T-cell (primary cell): ENCODE measurements around the gene BCL2A1. TPM values are rescaled to one million over a fixed set of nuclear protein-coding genes. Genes with fewer than 3 reads are reported as not detected.
"Not testable (repeated sequence)": the region's sequence is repeated elsewhere in the genome, so short reads cannot be mapped to it uniquely, and the experiment has no call there.

ENCODE experiments used
- ATAC-seq, 4 experiments: fragments of 200-7000 bp in 3 of 4; fragments of 150-1000 bp in 1 of 4; cut with Tn5 transposase; replicated peaks in 1 of 4; 1 replicate in 3 of 4; 2 replicates in 1 of 4; pipeline ENCODE4 v1.10.0; 2021; ENCODE audit warnings: moderate library complexity in 3 of 4, mild to moderate bottlenecking in 2 of 4, moderate number of reproducible peaks in 1 of 4
- CTCF ChIA-PET, 2 donors: fragments of 300-600 bp; sonication (Branson Sonifier 250); formaldehyde crosslinking; loops; one replicate each; lab custom pipeline; 2022; ENCODE audit warnings: antibody characterized with exemption in 2 of 2; lab: Charles Lee
- POLR2A ChIA-PET, 2 donors: fragments of 300-600 bp; sonication (Branson Sonifier 250); formaldehyde crosslinking; loops; one replicate each; lab custom pipeline; 2022; ENCODE audit warnings: antibody characterized with exemption in 2 of 2; lab: Charles Lee
- DNase-seq, 35 experiments: peaks; one replicate each; pipeline versions ENCODE4 v3.0.0 to v3.0.0-alpha.2; 2013 to 2023
- H3K27ac ChIP-seq: one replicate; pipeline ENCODE4 v1.5.1; 2013; ENCODE audit warnings: low read length
- H3K27me3 ChIP-seq, 2 experiments: replicated peaks in 1 of 2; 1 replicate in 1 of 2; 2 replicates in 1 of 2; pipeline versions ENCODE4 v1.6.1 to v1.7.0; 2013; ENCODE audit warnings: low read length in 1 of 2, mixed read lengths in 1 of 2; ENCODE audit not compliant: control insufficient read depth in 2 of 2, insufficient read depth in 2 of 2; ENCODE audit errors: extremely low read depth in 1 of 2
- H3K36me3 ChIP-seq, 2 donors: 1 replicate in 1 of 2; 2 replicates in 1 of 2; pipeline versions ENCODE4 v1.6.1 to v1.7.0; 2013; ENCODE audit warnings: low read length in 1 of 2; ENCODE audit not compliant: control insufficient read depth in 2 of 2, insufficient read depth in 1 of 2; ENCODE audit errors: extremely low read depth in 1 of 2
- H3K4me1 ChIP-seq, 2 experiments: 1 replicate in 1 of 2; 2 replicates in 1 of 2; pipeline versions ENCODE4 v1.6.1 to v1.7.0; 2013; ENCODE audit warnings: low read length in 2 of 2, mixed read lengths in 1 of 2; ENCODE audit not compliant: insufficient read depth in 2 of 2, control insufficient read depth in 1 of 2; ENCODE audit errors: extremely low read depth in 1 of 2
- H3K4me3 ChIP-seq, 2 donors: 1 replicate in 1 of 2; 2 replicates in 1 of 2; pipeline versions ENCODE4 v1.5.1 to v1.7.0; 2013; ENCODE audit warnings: mild to moderate bottlenecking in 2 of 2, low read length in 1 of 2, moderate library complexity in 1 of 2; ENCODE audit not compliant: control insufficient read depth in 1 of 2; ENCODE audit errors: extremely low read depth in 1 of 2
- H3K9me3 ChIP-seq: 2 replicates; pipeline ENCODE4 v1.7.0; 2013
- H3K27ac Mint-ChIP-seq, 2 donors: one replicate each; pipeline ENCODE4 v1.8.0; 2020 to 2021; ENCODE audit warnings: mild to moderate bottlenecking in 2 of 2, mixed read lengths in 2 of 2
- H3K27me3 Mint-ChIP-seq, 2 donors: one replicate each; pipeline ENCODE4 v1.8.0; 2021 to 2022; ENCODE audit warnings: mixed read lengths in 2 of 2
- H3K36me3 Mint-ChIP-seq: one replicate; pipeline ENCODE4 v1.8.0; 2021; ENCODE audit warnings: mixed read lengths
- H3K4me1 Mint-ChIP-seq, 3 donors: one replicate each; pipeline ENCODE4 v1.8.0; 2020 to 2022; ENCODE audit warnings: mixed read lengths in 3 of 3, mild to moderate bottlenecking in 1 of 3
- H3K4me3 Mint-ChIP-seq, 3 donors: one replicate each; pipeline ENCODE4 v1.8.0; 2020 to 2022; ENCODE audit warnings: mild to moderate bottlenecking in 3 of 3, mixed read lengths in 3 of 3, moderate library complexity in 3 of 3
- H3K9me3 Mint-ChIP-seq, 3 donors: one replicate each; pipeline ENCODE4 v1.8.0; 2020 to 2022; ENCODE audit warnings: mixed read lengths in 3 of 3
- WGBS: methylation state at CpG from one replicate; pipeline ENCODE4 v1.1.5; 2013; ENCODE audit warnings: missing lambda C conversion rate; ENCODE audit not compliant: insufficient coverage; 5-methylcytosine and 5-hydroxymethylcytosine counted together
- total RNA-seq, 35 experiments: library from RNA in 6 of 35; stranded (reverse) in 6 of 35; fragments of 120-200 nt in 1 of 35; gene quantifications; one replicate each; pipeline versions ENCODE4 v1.2.1 to v1.2.4 and lab custom pipeline; 2013 to 2026

Gene BCL2A1
- 10 to 100 TPM; 10.6 to 26.2 (median 13.6) TPM for total RNA-seq
- total RNA-seq (2013): 53.0 TPM
- 8.7 to 809 (median 46.9) reads per million in 29 experiments for total RNA-seq (lab: John Stamatoyannopoulos, UW)

DNA sequence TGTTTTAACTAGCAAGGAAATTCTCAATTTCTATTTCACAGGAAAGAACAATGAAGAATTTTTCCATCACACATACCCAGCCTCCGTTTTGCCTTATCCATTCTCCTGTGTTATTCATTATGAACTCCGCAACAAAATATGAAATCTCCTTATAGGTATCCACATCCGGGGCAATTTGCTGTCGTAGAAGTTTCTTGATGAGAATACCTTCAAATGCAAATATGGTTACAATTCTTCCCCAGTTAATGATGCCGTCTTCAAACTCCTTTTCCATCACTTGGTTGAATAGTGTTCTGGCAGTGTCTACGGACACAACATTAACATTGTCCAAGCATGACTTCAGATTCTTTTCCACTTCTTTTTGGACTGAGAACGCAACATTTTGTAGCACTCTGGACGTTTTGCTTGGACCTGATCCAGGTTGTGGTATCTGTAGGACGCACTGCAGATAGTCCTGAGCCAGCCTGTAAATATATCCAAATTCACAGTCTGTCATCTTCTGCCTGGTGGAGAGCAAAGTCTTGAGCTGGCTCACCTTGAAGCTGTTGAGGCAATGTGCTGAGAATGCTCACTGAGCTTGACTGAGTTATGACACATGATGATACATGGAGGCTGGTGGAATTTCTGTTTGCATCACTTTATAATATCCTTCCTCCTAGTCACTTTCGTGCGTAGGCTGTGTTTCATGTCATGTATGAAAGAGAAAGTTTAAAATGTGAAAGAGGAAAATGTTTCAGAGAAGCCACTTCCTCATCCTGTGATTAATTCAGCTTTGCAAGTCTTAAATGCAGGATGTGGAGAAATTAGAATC, at the start of gene BCL2A1:
TSS of gene BCL2A1 (minus strand) at position 573 of the 811 bp plus-strand sequence. CDS start at position 496, 77 bp downstream.
- H3K4me1 Mint-ChIP-seq: peaks cover 48 to 58% (median 56%) of the 10 kb centered on the region in 3 donors
- Histone ChIP-seq H3K27me3 (no peaks in the 10 kb centered on the region), H3K36me3 (no peaks in the 10 kb centered on the region), H3K4me3 (peak within 1 kb of the TSS; percentile 29 to 60), H3K4me1 (peaks cover 33 to 35% of the 10 kb centered on the region in 2 experiments), H3K9me3 (no peaks in the 10 kb centered on the region), H3K27ac (peak within 1 kb of the TSS; percentile 77)
- H3K27ac Mint-ChIP-seq: peak within 1 kb of the TSS; percentile 92 to 96
- no peaks in the 10 kb centered on the region for H3K27me3 Mint-ChIP-seq
- whole genome bisulfite sequencing: 12% methylated on average over 5 of the region's 11 CpGs
- H3K36me3 Mint-ChIP-seq: no peaks in the 10 kb centered on the region
- POLR2A ChIA-PET: interaction anchor here (0.6 to 1.9 kb wide), 4 partner anchors 47 to 75 kb away, joined by 3 to 8 read pairs (median 3); no protein-coding TSS in a partner anchor
- CTCF ChIA-PET: interaction anchor here in 1 of 2 donors (0.8 to 1.6 kb wide), 3 partner anchors 24 to 74 kb away, joined by 4 read pairs; partner anchors contain the start of gene MTHFS
- H3K9me3 Mint-ChIP-seq: peaks cover 0 to 4% (median 0%) of the 10 kb centered on the region in 3 donors
- peak within 1 kb of the TSS; percentile 88 to 93 (median 92) for H3K4me3 Mint-ChIP-seq
- ATAC-seq (peak; percentile 64 to 90 (median 70)), DNase-seq (peak in 34 of 35 experiments; percentile 17 to 81 (median 43))

DNA sequence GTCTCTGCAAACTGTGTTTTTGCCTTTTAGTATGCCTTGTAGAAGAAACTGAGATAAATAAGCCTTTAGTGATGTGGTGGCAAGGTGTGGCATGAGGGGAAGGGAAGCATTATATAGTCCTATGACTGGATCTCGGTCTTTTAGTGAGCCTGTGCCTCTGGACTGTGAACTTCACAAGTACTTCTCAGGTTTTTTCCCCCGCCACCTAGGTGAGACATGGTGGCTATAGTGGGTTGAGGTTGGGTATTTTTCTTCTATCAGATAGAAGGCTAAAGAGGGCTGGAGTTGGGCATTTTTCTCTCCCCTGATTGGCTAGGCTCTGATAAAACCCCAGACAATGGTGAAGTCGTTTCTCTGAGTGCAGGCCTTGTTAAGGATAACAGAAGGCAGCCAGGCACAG, 49.7 kb upstream of the BCL2A1 start:
- H3K27me3 ChIP-seq: peaks cover 0 to 7% of the 10 kb centered on the region in 2 experiments
- H3K36me3 ChIP-seq: no peaks in the 10 kb centered on the region
- CTCF ChIA-PET: no interaction called here
- Mint-ChIP-seq H3K36me3 (peaks cover 3% of the 10 kb centered on the region), H3K4me3 (no peak overlapping the region), H3K4me1 (peaks cover 0 to 4% (median under 1%) of the 10 kb centered on the region in 3 donors), H3K27ac (no peak overlapping the region), H3K9me3 (peaks cover 0 to 5% (median 4%) of the 10 kb centered on the region in 3 donors), H3K27me3 (peaks cover 4 to 8% of the 10 kb centered on the region in 2 donors)
- H3K4me1 ChIP-seq: no peaks in the 10 kb centered on the region
- H3K4me3 ChIP-seq: no peak overlapping the region
- H3K27ac ChIP-seq: no peak overlapping the region
- POLR2A ChIA-PET: no interaction called here
- no peak for ATAC-seq
- no peaks in the 10 kb centered on the region for H3K9me3 ChIP-seq
- DNase-seq: no peak
- WGBS: 67% methylated on average over 1 of the region's 3 CpGs

DNA sequence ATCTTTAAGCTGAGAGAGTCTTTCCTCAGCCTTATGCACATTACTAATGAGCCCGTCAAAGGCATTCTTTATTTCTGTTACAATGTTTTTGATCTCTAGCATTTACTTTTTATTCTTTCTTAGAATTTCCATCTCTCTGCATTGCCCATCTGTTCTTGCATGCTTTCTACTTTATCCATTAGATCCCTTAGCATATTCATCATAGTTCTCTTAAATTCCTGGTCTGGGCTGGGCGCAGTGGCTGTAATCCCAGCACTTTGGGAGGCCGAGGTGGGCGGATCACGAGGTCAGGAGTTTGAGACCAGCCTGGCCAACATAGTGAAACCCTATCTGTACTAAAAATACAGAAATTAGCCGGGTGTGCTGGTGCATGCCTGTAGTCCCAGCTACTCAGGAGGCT, 49.2 kb upstream of the BCL2A1 start:
- DNase-seq, CTCF ChIA-PET, H3K9me3 Mint-ChIP-seq, H3K4me1 ChIP-seq, H3K36me3 ChIP-seq, H3K36me3 Mint-ChIP-seq, H3K27me3 Mint-ChIP-seq, H3K27me3 ChIP-seq, ATAC-seq, H3K4me3 Mint-ChIP-seq, H3K27ac ChIP-seq, H3K4me1 Mint-ChIP-seq, H3K4me3 ChIP-seq, H3K9me3 ChIP-seq, H3K27ac Mint-ChIP-seq: not testable (repeated sequence)
- 100% methylated on average over 4 of the region's 6 CpGs for WGBS
- POLR2A ChIA-PET: interaction anchor here (0.7 kb wide), 2 partner anchors 51 to 147 kb away, joined by 3 read pairs; no protein-coding TSS in a partner anchor

DNA sequence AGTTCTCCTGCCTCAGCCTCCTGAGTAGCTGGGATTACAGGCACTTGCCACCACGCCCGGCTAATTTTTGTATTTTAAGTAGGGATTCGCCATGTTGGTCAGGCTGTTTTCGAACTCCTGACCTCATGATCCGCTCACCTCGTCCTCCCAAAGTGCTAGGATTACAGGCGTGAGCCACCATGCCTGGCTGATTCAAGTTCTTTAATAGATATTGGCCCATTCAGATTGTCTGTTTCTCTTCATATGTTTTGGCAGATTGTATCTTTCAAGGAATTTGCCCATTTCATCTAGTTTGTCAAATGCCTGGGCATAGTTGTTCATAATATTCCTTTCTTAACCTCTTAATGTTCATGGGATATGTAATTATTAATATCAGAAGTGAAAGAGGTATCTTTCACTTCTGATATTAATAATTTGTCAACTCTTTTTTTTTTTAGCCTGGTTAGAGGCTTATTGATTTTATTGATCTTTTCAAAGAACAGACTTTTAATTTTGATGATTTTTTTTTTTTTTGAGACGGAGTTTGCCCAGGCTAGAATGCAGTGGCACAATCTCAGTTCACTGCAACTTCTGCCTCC, 48.3 kb upstream of the BCL2A1 start:
- ATAC-seq (no peak), DNase-seq (no peak)
- Histone ChIP-seq H3K4me3 (no peak overlapping the region), H3K27me3 (peaks cover 0 to 7% of the 10 kb centered on the region in 2 experiments), H3K9me3 (no peaks in the 10 kb centered on the region), H3K4me1 (no peaks in the 10 kb centered on the region), H3K36me3 (no peaks in the 10 kb centered on the region), H3K27ac (no peak overlapping the region)
- peaks cover 3% of the 10 kb centered on the region for H3K36me3 Mint-ChIP-seq
- H3K4me1 Mint-ChIP-seq: peaks cover 0 to 4% (median 0%) of the 10 kb centered on the region in 3 donors
- peaks cover 0 to 5% (median 4%) of the 10 kb centered on the region in 3 donors for H3K9me3 Mint-ChIP-seq
- H3K27ac Mint-ChIP-seq: no peak overlapping the region
- POLR2A ChIA-PET: interaction anchor here in 1 of 2 donors (0.7 kb wide), 1 partner anchor 146 kb away, joined by 3 read pairs; no protein-coding TSS in a partner anchor
- H3K27me3 Mint-ChIP-seq: peaks cover 4 to 8% of the 10 kb centered on the region in 2 donors
- H3K4me3 Mint-ChIP-seq: no peak overlapping the region
- CTCF ChIA-PET: no interaction called here
- 80% methylated on average over 2 of the region's 8 CpGs for WGBS

DNA sequence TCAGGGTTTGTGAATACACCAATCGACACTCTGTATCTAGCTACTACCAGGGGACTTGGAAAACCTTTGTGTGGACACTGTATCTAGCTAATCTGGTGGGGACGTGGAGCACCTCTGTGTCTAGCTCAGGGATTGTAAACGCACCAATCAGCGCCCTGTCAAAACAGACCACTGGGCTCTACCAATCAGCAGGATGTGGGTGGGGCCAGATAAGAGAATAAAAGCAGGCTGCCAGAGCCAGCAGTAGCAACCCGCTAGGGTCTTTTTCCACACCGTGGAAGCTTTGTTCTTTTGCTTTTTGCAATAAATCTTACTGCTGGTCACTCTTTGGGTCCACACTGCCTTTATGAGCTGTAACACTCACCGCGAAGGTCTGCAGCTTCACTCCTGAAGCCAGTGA, 46.1 kb upstream of the BCL2A1 start:
- H3K27ac Mint-ChIP-seq, H3K27ac ChIP-seq, ATAC-seq, H3K9me3 ChIP-seq, H3K27me3 ChIP-seq, H3K36me3 Mint-ChIP-seq, H3K36me3 ChIP-seq, H3K4me3 Mint-ChIP-seq, H3K27me3 Mint-ChIP-seq, POLR2A ChIA-PET, H3K4me3 ChIP-seq, H3K9me3 Mint-ChIP-seq, H3K4me1 ChIP-seq, H3K4me1 Mint-ChIP-seq, DNase-seq: not testable (repeated sequence)
- 92% methylated on average over 6 of the region's 8 CpGs for WGBS
- CTCF ChIA-PET: interaction anchor here in 1 of 2 donors (0.6 kb wide), 1 partner anchor 36 kb away, joined by 7 read pairs; no protein-coding TSS in a partner anchor

DNA sequence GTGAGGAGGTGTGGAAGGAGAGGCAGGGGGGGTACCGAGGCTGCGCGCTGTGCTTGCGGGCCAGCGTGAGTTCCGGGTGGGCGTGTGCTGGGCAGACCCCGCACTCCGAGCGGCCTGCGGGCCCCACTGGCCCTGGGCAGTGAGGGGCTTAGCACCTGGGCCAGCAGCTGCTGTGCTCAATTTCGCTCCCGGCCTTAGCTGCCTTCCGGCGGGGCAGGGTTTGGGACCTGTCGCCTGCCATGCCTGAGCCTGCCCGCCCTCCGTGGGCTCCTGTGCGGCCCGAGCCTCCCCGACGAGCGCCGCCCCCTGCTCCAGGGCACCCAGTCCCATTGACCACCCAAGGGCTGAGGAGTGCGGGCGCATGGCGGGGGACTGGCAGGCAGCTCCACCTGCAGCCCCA, 45.5 kb upstream of the BCL2A1 start:
- H3K27me3 Mint-ChIP-seq, H3K4me1 ChIP-seq, H3K4me3 ChIP-seq, DNase-seq, H3K27ac Mint-ChIP-seq, H3K9me3 Mint-ChIP-seq, H3K36me3 ChIP-seq, ATAC-seq, POLR2A ChIA-PET, CTCF ChIA-PET, H3K36me3 Mint-ChIP-seq, H3K4me1 Mint-ChIP-seq, H3K4me3 Mint-ChIP-seq, H3K27ac ChIP-seq, H3K9me3 ChIP-seq, H3K27me3 ChIP-seq: not testable (repeated sequence)
- 97% methylated on average over 20 of the region's 27 CpGs for WGBS
